CD4-positive, alpha-beta T cell treated with Interleukin-15 for 1 hour (primary cell): ENCODE data around the gene IL1R2.
"Not testable (repeated sequence)": the region's sequence is repeated elsewhere in the genome, so short reads cannot be mapped to it uniquely, and the experiment has no call there.

Source experiments
- DNase-seq: peaks from one replicate; pipeline ENCODE4 v3.0.0-alpha.2; 2020

The IL1R2 gene

GRCh38 chr2:102000813-102001766 is 9.3 kb downstream of the IL1R2 start:
- no peak for DNase-seq

GRCh38 chr2:102001767-102002142 is 10.0 kb downstream of the IL1R2 start:
- no peak for DNase-seq

- DNase-seq = no peak
Observed at GRCh38 chr2:102002228-102002627, 10.5 kb downstream of the IL1R2 start.

- DNase-seq = not testable (repeated sequence)
Observed at GRCh38 chr2:102002909-102003308, 11.1 kb downstream of the IL1R2 start.

GRCh38 chr2:102003696-102004095 is 11.9 kb downstream of the IL1R2 start:
- DNase-seq = no peak

GRCh38 chr2:102004581-102004980 is 12.8 kb downstream of the IL1R2 start:
- no peak for DNase-seq

- DNase-seq = no peak
Observed at GRCh38 chr2:102005449-102005848, 13.7 kb downstream of the IL1R2 start.

GRCh38 chr2:102005989-102006885 is 14.5 kb downstream of the IL1R2 start:
- DNase-seq = no peak

- DNase-seq = no peak
Observed at GRCh38 chr2:102006886-102007278, 15.1 kb downstream of the IL1R2 start.

- no peak for DNase-seq
Observed at GRCh38 chr2:102008490-102008889, 16.7 kb downstream of the IL1R2 start.

- no peak for DNase-seq
Observed at GRCh38 chr2:102009557-102009956, 17.8 kb downstream of the IL1R2 start.

- DNase-seq = no peak
Observed at GRCh38 chr2:102010902-102011301, 19.1 kb downstream of the IL1R2 start.

- DNase-seq = no peak
Observed at GRCh38 chr2:102012061-102012614, 20.4 kb downstream of the IL1R2 start.

GRCh38 chr2:102013206-102014040 is 21.7 kb downstream of the IL1R2 start:
- no peak for DNase-seq

GRCh38 chr2:102014041-102014345 is 22.2 kb downstream of the IL1R2 start:
- DNase-seq = no peak

GRCh38 chr2:102015399-102015798 is 23.6 kb downstream of the IL1R2 start:
- no peak for DNase-seq

GRCh38 chr2:102016399-102016955 is 24.7 kb downstream of the IL1R2 start:
- no peak for DNase-seq

- DNase-seq = no peak
Observed at GRCh38 chr2:102018823-102019445, 27.2 kb downstream of the IL1R2 start.

GRCh38 chr2:102020596-102021170 is 28.9 kb downstream of the IL1R2 start:
- peak; percentile 81 for DNase-seq

- no peak for DNase-seq
Observed at GRCh38 chr2:102021779-102022178, 30.0 kb downstream of the IL1R2 start.

- no peak for DNase-seq
Observed at GRCh38 chr2:102022884-102023539, 31.3 kb downstream of the IL1R2 start.
